ENCODE measurements around the gene MEX3A. TPM values are rescaled to one million over a fixed set of nuclear protein-coding genes. Genes with fewer than 3 reads are reported as not detected.

MEX3A gene
- total RNA-seq, 1 experiment from 2014 or later: 68.0 TPM

DNA sequence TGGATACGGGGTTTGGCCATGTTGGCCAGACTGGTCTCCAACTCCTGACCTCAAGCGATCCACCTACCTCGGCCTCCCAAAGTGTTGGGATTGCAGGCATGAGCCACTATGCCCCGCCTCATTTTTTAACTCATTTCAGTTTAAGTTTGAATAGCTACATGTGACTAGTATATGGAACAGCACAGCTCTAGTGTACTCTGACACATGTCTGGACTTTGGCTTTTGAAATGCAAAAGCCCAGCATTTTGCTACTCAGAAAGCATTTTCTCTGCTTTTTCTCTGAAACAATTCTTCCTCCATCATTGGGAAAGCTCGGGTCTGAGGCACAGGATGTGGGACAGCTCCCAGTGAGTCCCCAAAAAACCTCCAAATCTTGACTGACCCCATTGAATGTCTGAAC lies 57.5 kb downstream of the MEX3A start:
- no peak for DNase-seq
- Histone ChIP-seq H3K23ac (ENCODE audit: insufficient read length, low read depth, low read length) (no peak overlapping the region), H3K23me2 (ENCODE audit: insufficient read length, low read depth, low read length, poor library complexity, severe bottlenecking) (peaks cover 5% of the 10 kb centered on the region), H2AFZ (ENCODE audit: low read length) (no peak overlapping the region), H2AK5ac (ENCODE audit: insufficient read length, low read length) (no peak overlapping the region), H2BK20ac (ENCODE audit: low read depth, low read length, poor library complexity, severe bottlenecking) (no peak overlapping the region), H3K27ac (ENCODE audit: insufficient read length, low read depth, low read length) (no peak overlapping the region), H3K4ac (ENCODE audit: low read depth, low read length) (no peak overlapping the region), H3T11ph (ENCODE audit: low read length) (no peak overlapping the region), H4K91ac (ENCODE audit: insufficient read length, low read depth, low read length) (no peak overlapping the region), H2BK120ac (ENCODE audit: low read depth, low read length, poor library complexity, severe bottlenecking) (no peak overlapping the region), H3K14ac (ENCODE audit: insufficient read depth, low read length) (no peak overlapping the region), H4K5ac (ENCODE audit: insufficient read length, low read depth, low read length) (no peak overlapping the region), H3K79me2 (ENCODE audit: insufficient read depth, low read length) (peaks cover 4% of the 10 kb centered on the region; the same call in 1 of the 2 replicates), H4K8ac (replicated peaks; ENCODE audit: insufficient read length, low read depth, low read length) (no peak overlapping the region), H2BK12ac (ENCODE audit: insufficient read length, low read depth, low read length) (no peak overlapping the region), H3K4me2 (ENCODE audit: insufficient read depth, insufficient read length, low read length) (no peak overlapping the region), H2BK5ac (ENCODE audit: insufficient read length, low read length) (no peak overlapping the region), H4K20me1 (ENCODE audit: control insufficient read depth, insufficient read depth, insufficient read length) (no peaks in the 10 kb centered on the region), H3K9ac (ENCODE audit: extremely low read depth, insufficient read length, low read length) (no peak overlapping the region), H3K79me1 (ENCODE audit: insufficient read depth, low read depth, low read length, poor library complexity, severe bottlenecking) (peaks cover 4% of the 10 kb centered on the region), H3K18ac (ENCODE audit: insufficient read length, low read depth, low read length) (no peak overlapping the region), H3K4me1 (ENCODE audit: insufficient read depth, low read length) (peaks cover 2% of the 10 kb centered on the region; the same call in 1 of the 2 replicates), H2BK15ac (ENCODE audit: low read depth, low read length) (no peak overlapping the region), H3K27me3 (ENCODE audit: insufficient read depth, low read length) (no peaks in the 10 kb centered on the region; the same call in 1 of the 2 replicates), H3K56ac (ENCODE audit: insufficient read length, low read depth, low read length) (no peak overlapping the region), H3K9me3 (ENCODE audit: control insufficient read depth, low read depth, low read length) (no peaks in the 10 kb centered on the region)
- Mint-ChIP-seq H3K27ac (no peak overlapping the region), H3K27me3 (ENCODE audit: low read depth) (peaks cover 32% of the 10 kb centered on the region), H3K4me1 (peaks cover 11 to 16% of the 10 kb centered on the region in 2 experiments), H3K36me3 (ENCODE audit: insufficient read depth in 1 of 3, low read depth in 3 of 3) (peaks cover 6 to 7% (median 6%) of the 10 kb centered on the region in 3 experiments; a peak in 6 of 7 replicates), H3K9me3 (no peaks in the 10 kb centered on the region), H3K4me3 (no peak overlapping the region)
- TF ChIP-seq, protein P1, sequence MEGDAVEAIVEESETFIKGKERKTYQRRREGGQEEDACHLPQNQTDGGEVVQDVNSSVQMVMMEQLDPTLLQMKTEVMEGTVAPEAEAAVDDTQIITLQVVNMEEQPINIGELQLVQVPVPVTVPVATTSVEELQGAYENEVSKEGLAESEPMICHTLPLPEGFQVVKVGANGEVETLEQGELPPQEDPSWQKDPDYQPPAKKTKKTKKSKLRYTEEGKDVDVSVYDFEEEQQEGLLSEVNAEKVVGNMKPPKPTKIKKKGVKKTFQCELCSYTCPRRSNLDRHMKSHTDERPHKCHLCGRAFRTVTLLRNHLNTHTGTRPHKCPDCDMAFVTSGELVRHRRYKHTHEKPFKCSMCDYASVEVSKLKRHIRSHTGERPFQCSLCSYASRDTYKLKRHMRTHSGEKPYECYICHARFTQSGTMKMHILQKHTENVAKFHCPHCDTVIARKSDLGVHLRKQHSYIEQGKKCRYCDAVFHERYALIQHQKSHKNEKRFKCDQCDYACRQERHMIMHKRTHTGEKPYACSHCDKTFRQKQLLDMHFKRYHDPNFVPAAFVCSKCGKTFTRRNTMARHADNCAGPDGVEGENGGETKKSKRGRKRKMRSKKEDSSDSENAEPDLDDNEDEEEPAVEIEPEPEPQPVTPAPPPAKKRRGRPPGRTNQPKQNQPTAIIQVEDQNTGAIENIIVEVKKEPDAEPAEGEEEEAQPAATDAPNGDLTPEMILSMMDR (conservative IDR thresholded peaks at IDR 0.05): no peak
- no CpG with 5 or more reads among the region's 5 CpGs for WGBS (ENCODE audit: extremely low coverage, insufficient read length, low lambda C conversion rate)

Other genes with a start within 250 kb of the MEX3A start
- gene GON4L, start 225.3 kb downstream of the MEX3A start, total RNA-seq (2021): 50.2 and 53.4 TPM in 2 replicates
- 0.28 and 0.39 TPM in 2 replicates for gene SYT11, start 222.9 kb downstream of the MEX3A start, total RNA-seq (2021)
- gene RIT1, start 171.1 kb downstream of the MEX3A start, total RNA-seq (2021): 26.4 and 27.4 TPM in 2 replicates
- 57.6 and 57.7 TPM in 2 replicates for gene KHDC4, start 148.1 kb downstream of the MEX3A start, total RNA-seq (2021)
- not detected in 2 replicates for gene RXFP4, start 140.8 kb downstream of the MEX3A start, total RNA-seq (2021)
- 103 and 111 TPM in 2 replicates for gene ARHGEF2, start 103.9 kb downstream of the MEX3A start, total RNA-seq (2021)
- 170 and 172 TPM in 2 replicates for gene SSR2, start 61.5 kb downstream of the MEX3A start, total RNA-seq (2021)
- 45.6 and 49.4 TPM in 2 replicates for gene UBQLN4, start 28.7 kb downstream of the MEX3A start, total RNA-seq (2021)
- gene LAMTOR2, start 27.7 kb downstream of the MEX3A start, total RNA-seq (2021): 50.6 and 55.0 TPM in 2 replicates
- 42.8 and 43.1 TPM in 2 replicates for gene RAB25, start 21.3 kb downstream of the MEX3A start, total RNA-seq (2021)
- 51.0 and 52.7 TPM in 2 replicates for gene LMNA, start 32.2 kb upstream of the MEX3A start, total RNA-seq (2021)
- gene SEMA4A, start 71.1 kb upstream of the MEX3A start, total RNA-seq (2021): 11.1 and 11.8 TPM in 2 replicates
- gene SLC25A44, start 111.6 kb upstream of the MEX3A start, total RNA-seq (2021): 40.2 and 47.4 TPM in 2 replicates
- gene PMF1, start 130.5 kb upstream of the MEX3A start, total RNA-seq (2021): 136 and 143 TPM in 2 replicates
- 2.4 and 3.0 TPM in 2 replicates for gene BGLAP, start 159.7 kb upstream of the MEX3A start, total RNA-seq (2021)
- gene PAQR6, start 165.6 kb upstream of the MEX3A start, total RNA-seq (2021): 14.6 and 15.8 TPM in 2 replicates
- 100 and 103 TPM in 2 replicates for gene SMG5, start 200.4 kb upstream of the MEX3A start, total RNA-seq (2021)
- gene TMEM79, start 201.9 kb upstream of the MEX3A start, total RNA-seq (2021): 2.1 and 2.6 TPM in 2 replicates
- 49.2 and 49.4 TPM in 2 replicates for gene GLMP, start 213.2 kb upstream of the MEX3A start, total RNA-seq (2021)
- not detected in 2 replicates for gene VHLL, start 216.8 kb upstream of the MEX3A start, total RNA-seq (2021)

Measured in H9 (cell line).